K562 (cell line): ENCODE measurements around the gene SMIM29. TPM values are rescaled to one million over a fixed set of nuclear protein-coding genes. Genes with fewer than 3 reads are reported as not detected.

Experiments used
- ARID1B ChIP-seq: fragments of 450-650 bp; IDR thresholded peaks from 2 replicates; pipeline ENCODE4 v1.6.1; 2016; ENCODE audit warnings: antibody characterized with exemption, mild to moderate bottlenecking, inconsistent platforms
- ATF7 ChIP-seq: fragments of 450-650 bp; IDR thresholded peaks from 2 replicates; pipeline ENCODE4 v1.7.1; 2014; ENCODE audit warnings: mild to moderate bottlenecking, moderate library complexity
- CCNT2 ChIP-seq: IDR thresholded peaks from 2 replicates; pipeline ENCODE4 v1.6.1; 2011; ENCODE audit warnings: borderline replicate concordance, low read depth, mild to moderate bottlenecking, moderate library complexity, mixed read lengths, low read length; ENCODE audit not compliant: insufficient read length; ENCODE audit errors: extremely low read depth
- CREM ChIP-seq: IDR thresholded peaks from 2 replicates; pipeline ENCODE4 v1.6.1; 2014; ENCODE audit warnings: antibody characterized with exemption, low read depth
- DMBX1 ChIP-seq: fragments of 250-450 bp; sonication (Bioruptor Pico); IDR thresholded peaks from 2 replicates; pipeline ENCODE4 v1.8.0; 2022; ENCODE audit warnings: inconsistent platforms, mild to moderate bottlenecking, moderate library complexity, borderline replicate concordance
- ETV1 ChIP-seq: fragments of 450-650 bp; conservative IDR thresholded peaks from 2 replicates; pipeline ENCODE4 v1.6.1; 2016; ENCODE audit warnings: missing genetic modification characterization, control low read depth, low read depth, missing compliant biosample characterization
- FOSL1 ChIP-seq: fragments of 200-800 bp; sonication (Bioruptor generic); conservative IDR thresholded peaks from 2 replicates; pipeline ENCODE4 v1.6.1; 2016; ENCODE audit warnings: missing genetic modification characterization, missing compliant biosample characterization
- FOXK1 ChIP-seq: sonication (generic); formaldehyde crosslinking; IDR thresholded peaks from 2 replicates; pipeline ENCODE4 v1.8.0; 2022; ENCODE audit warnings: missing genetic modification reagents, mild to moderate bottlenecking, borderline replicate concordance
- FOXP1 ChIP-seq: sonication (generic); formaldehyde crosslinking; IDR thresholded peaks from 2 replicates; pipeline ENCODE4 v1.8.0; 2022; ENCODE audit warnings: mild to moderate bottlenecking, missing genetic modification reagents
- HCFC1 ChIP-seq: IDR thresholded peaks from 2 replicates; pipeline ENCODE4 v1.6.1; 2012; ENCODE audit warnings: low read depth, low read length, improper control_type of control experiment
- HMBOX1 ChIP-seq: sonication (generic); IDR thresholded peaks from 2 replicates; pipeline ENCODE4 v1.6.1; 2016
- JUND ChIP-seq, 2 experiments: IDR thresholded peaks; 2 replicates in 1 of 2; 3 replicates in 1 of 2; pipeline ENCODE4 v1.6.1; 2011; ENCODE audit warnings: borderline replicate concordance in 2 of 2, low read depth in 2 of 2, low read length in 2 of 2, improper control_type of control experiment in 1 of 2, missing biosample characterization in 1 of 2, missing genetic modification characterization in 1 of 2, missing genetic modification reagents in 1 of 2
- NR4A1 ChIP-seq, 2 experiments: fragments of 250-450 bp in 1 of 2; fragments of 450-650 bp in 1 of 2; sonication (Bioruptor Pico) in 1 of 2; IDR thresholded peaks; 2 replicates each; pipeline versions ENCODE4 v1.4.0 to v1.6.1; 2016 to 2020; ENCODE audit warnings: mild to moderate bottlenecking in 2 of 2, missing compliant biosample characterization in 1 of 2, missing genetic modification characterization in 1 of 2, moderate library complexity in 1 of 2
- PCBP1 ChIP-seq: fragments of 200-400 bp; formaldehyde crosslinking; IDR thresholded peaks from 2 replicates; pipeline ENCODE4 v1.6.1; 2018; ENCODE audit warnings: mild to moderate bottlenecking, low read depth, low read length; ENCODE audit not compliant: poor library complexity, severe bottlenecking
- PHF21A ChIP-seq: fragments of 450-650 bp; IDR thresholded peaks from 2 replicates; pipeline ENCODE4 v1.6.1; 2017; ENCODE audit warnings: low read depth, borderline replicate concordance
- RBFOX2 ChIP-seq: fragments of 200-400 bp; formaldehyde crosslinking; IDR thresholded peaks from 2 replicates; pipeline ENCODE4 v1.6.1; 2017; ENCODE audit warnings: low read depth, mild to moderate bottlenecking, low read length, moderate library complexity
- SMAD1 ChIP-seq: fragments of 150-350 bp; IDR thresholded peaks from 2 replicates; pipeline ENCODE4 v1.6.1; 2014; ENCODE audit warnings: low read length, low read depth; ENCODE audit not compliant: partially characterized antibody
- SMAD4 ChIP-seq: fragments of 250-450 bp; sonication (Bioruptor Pico); conservative IDR thresholded peaks from 2 replicates; pipeline ENCODE4 v1.8.0; 2021; ENCODE audit warnings: inconsistent platforms, mild to moderate bottlenecking, moderate library complexity
- SMARCC2 ChIP-seq: fragments of 450-650 bp; IDR thresholded peaks from 2 replicates; pipeline ENCODE4 v1.6.1; 2017; ENCODE audit warnings: antibody characterized with exemption, moderate library complexity, mild to moderate bottlenecking, low read depth
- SUPT5H ChIP-seq: fragments of 450-650 bp; IDR thresholded peaks from 2 replicates; pipeline ENCODE4 v1.6.1; 2016
- VEZF1 ChIP-seq: fragments of 200-800 bp; sonication (Bioruptor generic); IDR thresholded peaks from 2 replicates; pipeline ENCODE4 v1.6.1; 2017; ENCODE audit warnings: missing genetic modification characterization, missing compliant biosample characterization
- ZBTB2 ChIP-seq: fragments of 450-650 bp; IDR thresholded peaks from 2 replicates; pipeline ENCODE4 v1.6.1; 2016; ENCODE audit warnings: antibody characterized with exemption
- ZKSCAN3 ChIP-seq: fragments of 250-450 bp; sonication (Bioruptor Pico); IDR thresholded peaks from 2 replicates; pipeline ENCODE4 v1.4.0; 2020
- polyA plus RNA-seq, 8 experiments: library from polyadenylated mRNA; depleted of rRNA in 4 of 8; stranded (reverse) in 5 of 8; unstranded in 3 of 8; fragments of >200 nt; fragmentation: Nextera tagmentation in 2 of 8; fragmentation: Illumina TruSeq in 1 of 8; extraction: Ambion mirVana in 2 of 8; extraction: Trizol in 1 of 8; gene quantifications; 2 replicates each; pipeline versions ENCODE4 v1.2.1 to v1.2.3, GENCODE V29; 2011 to 2014; ENCODE audit warnings: inconsistent platforms in 1 of 8, missing spikeins in 1 of 8
- total RNA-seq, 7 experiments: library from RNA; depleted of rRNA in 6 of 7; stranded (reverse); fragments of >200 nt in 6 of 7; fragmentation: Illumina TruSeq in 2 of 7; extraction: Trizol in 2 of 7; gene quantifications; 2 replicates each; pipeline versions ENCODE4 v1.2.1 to v1.2.3, GENCODE V29; 2011 to 2021; ENCODE audit warnings: low replicate concordance in 1 of 7

The SMIM29 gene
- total and polyA plus RNA-seq, 9 of the 15 experiments (the other 6 are each of a cell fraction or from before 2014, with no cell fraction given), result 6.5 to 36.7 (median 20.9) TPM

GRCh38 chr6:34243901-34244884 is 4.6 kb downstream of the SMIM29 start (continued):
- peak; percentile 95 for TF ChIP-seq VEZF1 (CRISPR knock-in tag)
- peak; percentile 21 for TF ChIP-seq SMAD1
- TF ChIP-seq CREM, result peak; percentile 55; the same call in 1 of the 2 replicates
- peak; percentile 83 for TF ChIP-seq RBFOX2
- peak; percentile 43; the same call in 1 of the 2 replicates for TF ChIP-seq FOXK1 (CRISPR knock-in tag)
- no peak for TF ChIP-seq HMBOX1
- 0 out of 2 replicates have a peak, but pooled peaks have one; percentile 40 for TF ChIP-seq ATF7
- peak; percentile 99 for TF ChIP-seq JUND (IDR thresholded peaks at IDR 0.05; ENCODE audit: borderline replicate concordance, low read depth, low read length)
- TF ChIP-seq JUND (tag; IDR thresholded peaks at IDR 0.05; ENCODE audit: borderline replicate concordance, low read depth, low read length), result peak; percentile 94; the same call in 2 of the 3 replicates
- no peak for TF ChIP-seq NR4A1 (CRISPR knock-in tag; IDR thresholded peaks at IDR 0.05)
- TF ChIP-seq NR4A1 (tag; IDR thresholded peaks at IDR 0.05), result 0 out of 2 replicates have a peak, but pooled peaks have one; percentile 53
- peak; percentile 90 for TF ChIP-seq SMARCC2
- peak; percentile 89 for TF ChIP-seq PCBP1
- peak; percentile 82 for TF ChIP-seq ZBTB2
- TF ChIP-seq SMAD4, result no peak
- peak; percentile 67 for TF ChIP-seq SUPT5H
- TF ChIP-seq HCFC1, result no peak
- TF ChIP-seq CCNT2, result peak; percentile 5
- TF ChIP-seq DMBX1 (CRISPR knock-in tag), result peak; percentile 61; the same call in 1 of the 2 replicates
- TF ChIP-seq FOSL1 (tag), result peak; percentile 99
- no peak for TF ChIP-seq FOXP1
- TF ChIP-seq PHF21A, result peak; percentile 31; the same call in 1 of the 2 replicates
- TF ChIP-seq ETV1, result 0 out of 2 replicates have a peak, but pooled peaks have one; percentile 29
- TF ChIP-seq ZKSCAN3 (CRISPR knock-in tag), result 0 out of 2 replicates have a peak, but pooled peaks have one; percentile 28
- TF ChIP-seq ARID1B, result peak; percentile 91
